Hypothalamus (tissue), 51 donors: ENCODE results near the gene RPH3AL.

ENCODE experiments used
- DNase-seq, 51 donors: peaks; one replicate each; lab custom pipeline; 2025; lab: John Stamatoyannopoulos, UW

RPH3AL gene

GRCh38 chr17:354651-355556 is 2.3 kb upstream of the RPH3AL start:
- no peak for DNase-seq

- no peak for DNase-seq
Measured at GRCh38 chr17:353838-354234, 1.2 kb upstream of the RPH3AL start.

GRCh38 chr17:353213-353837 is 718 bp upstream of the RPH3AL start:
- DNase-seq = no peak

GRCh38 chr17:351875-352420 is 659 bp downstream of the RPH3AL start:
- no peak for DNase-seq

GRCh38 chr17:351449-351738 is 1.2 kb downstream of the RPH3AL start:
- DNase-seq = no peak

- DNase-seq = peak in 18 of 51 donors; percentile 7 to 58 (median 26)
Measured at GRCh38 chr17:350706-351448, 1.7 kb downstream of the RPH3AL start.

- DNase-seq = no peak
Measured at GRCh38 chr17:349666-350065, 2.9 kb downstream of the RPH3AL start.

GRCh38 chr17:348692-349425 is 3.7 kb downstream of the RPH3AL start:
- DNase-seq = no peak

- no peak for DNase-seq
Measured at GRCh38 chr17:348012-348411, 4.6 kb downstream of the RPH3AL start.

GRCh38 chr17:347309-347899 is 5.2 kb downstream of the RPH3AL start:
- no peak for DNase-seq

GRCh38 chr17:345992-346785 is 6.4 kb downstream of the RPH3AL start:
- no peak for DNase-seq

- no peak for DNase-seq
Measured at GRCh38 chr17:345261-345660, 7.3 kb downstream of the RPH3AL start.

GRCh38 chr17:343875-344752 is 8.5 kb downstream of the RPH3AL start:
- no peak for DNase-seq

GRCh38 chr17:343211-343610 is 9.4 kb downstream of the RPH3AL start:
- no peak for DNase-seq

GRCh38 chr17:340074-340473 is 12.5 kb downstream of the RPH3AL start:
- no peak for DNase-seq

GRCh38 chr17:339193-340061 is 13.2 kb downstream of the RPH3AL start:
- DNase-seq = no peak

- no peak for DNase-seq
Measured at GRCh38 chr17:338442-339192, 14.0 kb downstream of the RPH3AL start.
